Suprapubic skin (tissue), 3 donors: ENCODE results near the gene DGKZ.
"Not testable (repeated sequence)": the region's sequence is repeated elsewhere in the genome, so short reads cannot be mapped to it uniquely, and the experiment has no call there.

ENCODE experiments used
- POLR2A ChIP-seq, 2 donors: fragments of 450-650 bp; IDR thresholded peaks; one replicate each; pipeline ENCODE4 v1.6.1; 2017; ENCODE audit warnings: antibody characterized with exemption in 2 of 2, mild to moderate bottlenecking in 2 of 2, moderate library complexity in 2 of 2
- TF ChIP-seq, protein P1 (sequence below), 2 donors: fragments of 200-600 bp in 1 of 2; fragments of 450-650 bp in 1 of 2; sonication (generic) in 1 of 2; IDR thresholded peaks; one replicate each; pipeline ENCODE4 v1.5.1; 2016 to 2019; ENCODE audit warnings: antibody characterized with exemption in 2 of 2, mild to moderate bottlenecking in 1 of 2, moderate library complexity in 1 of 2

DNA sequence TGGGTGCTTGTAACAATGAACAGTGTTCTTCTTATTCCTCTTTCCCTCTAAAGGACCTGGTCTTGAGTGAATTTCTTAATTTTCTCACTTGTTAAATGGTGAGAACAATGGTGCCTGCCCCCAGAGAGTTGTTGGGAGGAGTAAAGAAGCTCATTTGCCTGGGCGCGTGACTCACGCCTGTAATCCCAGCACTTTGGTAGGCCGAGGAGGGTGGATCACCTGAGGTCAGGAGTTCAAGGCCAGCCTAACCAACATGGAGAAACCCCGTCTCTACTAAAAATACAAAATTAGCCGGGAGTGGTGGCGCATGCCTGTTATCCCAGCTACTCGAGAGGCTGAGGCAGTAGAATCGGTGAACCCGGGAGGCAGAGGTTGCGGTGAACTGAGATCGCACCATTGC, 43.2 kb upstream of the DGKZ start:
- TF ChIP-seq, protein P1, sequence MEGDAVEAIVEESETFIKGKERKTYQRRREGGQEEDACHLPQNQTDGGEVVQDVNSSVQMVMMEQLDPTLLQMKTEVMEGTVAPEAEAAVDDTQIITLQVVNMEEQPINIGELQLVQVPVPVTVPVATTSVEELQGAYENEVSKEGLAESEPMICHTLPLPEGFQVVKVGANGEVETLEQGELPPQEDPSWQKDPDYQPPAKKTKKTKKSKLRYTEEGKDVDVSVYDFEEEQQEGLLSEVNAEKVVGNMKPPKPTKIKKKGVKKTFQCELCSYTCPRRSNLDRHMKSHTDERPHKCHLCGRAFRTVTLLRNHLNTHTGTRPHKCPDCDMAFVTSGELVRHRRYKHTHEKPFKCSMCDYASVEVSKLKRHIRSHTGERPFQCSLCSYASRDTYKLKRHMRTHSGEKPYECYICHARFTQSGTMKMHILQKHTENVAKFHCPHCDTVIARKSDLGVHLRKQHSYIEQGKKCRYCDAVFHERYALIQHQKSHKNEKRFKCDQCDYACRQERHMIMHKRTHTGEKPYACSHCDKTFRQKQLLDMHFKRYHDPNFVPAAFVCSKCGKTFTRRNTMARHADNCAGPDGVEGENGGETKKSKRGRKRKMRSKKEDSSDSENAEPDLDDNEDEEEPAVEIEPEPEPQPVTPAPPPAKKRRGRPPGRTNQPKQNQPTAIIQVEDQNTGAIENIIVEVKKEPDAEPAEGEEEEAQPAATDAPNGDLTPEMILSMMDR (IDR thresholded peaks at IDR 0.05) = not testable (repeated sequence)
- TF ChIP-seq POLR2A (IDR thresholded peaks at IDR 0.05) = not testable (repeated sequence)
